OCI-LY7 (cell line): ENCODE results near the gene LRRC2. TPM values are rescaled to one million over a fixed set of nuclear protein-coding genes. Genes with fewer than 3 reads are reported as not detected.

Source experiments
- BruUV-seq: library from RNA; stranded (reverse); fragments of 400-500 nt; replicated peaks from 2 replicates; lab custom pipeline; 2021; lab: Mats Ljungman, UMichigan
- CTCF ChIA-PET: fragments of 300-600 bp; sonication (Branson Sonifier 250); formaldehyde crosslinking; loops from one replicate; lab custom pipeline; 2022; ENCODE audit warnings: antibody characterized with exemption; ENCODE audit not compliant: unreplicated experiment; lab: Charles Lee
- POLR2A ChIA-PET: fragments of 300-600 bp; sonication (Branson Sonifier 250); formaldehyde crosslinking; loops from one replicate; lab custom pipeline; 2022; ENCODE audit warnings: antibody characterized with exemption; lab: Charles Lee
- DNase-seq: peaks from one replicate; pipeline ENCODE4 v3.0.0-alpha.2; 2015; ENCODE audit warnings: low spot score
- H2AFZ ChIP-seq: fragments of 200-600 bp; sonication (generic), shearing (Covaris generic); 2 replicates; pipeline ENCODE4 v1.6.1; 2014; ENCODE audit warnings: mild to moderate bottlenecking, antibody characterized with exemption, low read length, moderate library complexity
- H3K27ac ChIP-seq: fragments of 200-600 bp; sonication (generic); 2 replicates; pipeline ENCODE4 v1.5.1; 2014; ENCODE audit warnings: mixed run types, low read depth, mild to moderate bottlenecking, moderate library complexity, low read length, inconsistent platforms; ENCODE audit not compliant: poor library complexity, severe bottlenecking
- H3K36me3 ChIP-seq: fragments of 200-600 bp; sonication (generic); 2 replicates; pipeline ENCODE4 v1.6.1; 2014; ENCODE audit warnings: mild to moderate bottlenecking, antibody characterized with exemption, low read length, moderate library complexity, mixed read lengths; ENCODE audit not compliant: insufficient read depth
- H3K4me1 ChIP-seq: fragments of 200-600 bp; sonication (generic); 2 replicates; pipeline ENCODE4 v1.5.1; 2014; ENCODE audit warnings: mild to moderate bottlenecking, low read length; ENCODE audit not compliant: insufficient read depth, poor library complexity, severe bottlenecking
- H3K4me2 ChIP-seq: fragments of 200-600 bp; sonication (generic); 2 replicates; pipeline ENCODE4 v1.6.1; 2014; ENCODE audit warnings: mild to moderate bottlenecking, low read length
- H3K4me3 ChIP-seq: fragments of 200-600 bp; sonication (generic); 2 replicates; pipeline ENCODE4 v1.5.1; 2014; ENCODE audit warnings: mild to moderate bottlenecking, low read depth, low read length; ENCODE audit not compliant: poor library complexity, severe bottlenecking
- H3K79me2 ChIP-seq: fragments of 200-600 bp; sonication (generic); 2 replicates; pipeline ENCODE4 v1.6.1; 2016; ENCODE audit warnings: low read depth, mild to moderate bottlenecking, low read length, moderate library complexity, mixed read lengths; ENCODE audit not compliant: insufficient read depth
- H3K9me2 ChIP-seq: fragments of 200-600 bp; sonication (generic); 2 replicates; pipeline ENCODE4 v1.6.1; 2016; ENCODE audit warnings: mild to moderate bottlenecking, low read length, mixed read lengths; ENCODE audit not compliant: insufficient read depth
- H3K9me3 ChIP-seq: fragments of 200-600 bp; sonication (generic); 2 replicates; pipeline ENCODE4 v1.6.1; 2014; ENCODE audit warnings: mild to moderate bottlenecking, mixed run types, low read length, mixed read lengths
- H4K20me1 ChIP-seq: fragments of 200-600 bp; sonication (generic); 2 replicates; pipeline ENCODE4 v1.6.1; 2014; ENCODE audit warnings: mild to moderate bottlenecking, antibody characterized with exemption, low read length, moderate library complexity, mixed read lengths; ENCODE audit not compliant: insufficient read depth
- CTCF ChIP-seq: fragments of 200-600 bp; sonication (generic); conservative IDR thresholded peaks from 2 replicates; pipeline ENCODE4 v1.5.1; 2014; ENCODE audit warnings: mild to moderate bottlenecking, antibody characterized with exemption, low read length, moderate library complexity, mixed read lengths
- EZH2phosphoT487 ChIP-seq: fragments of 200-600 bp; sonication (generic); IDR thresholded peaks from 2 replicates; pipeline ENCODE4 v1.6.1; 2018; ENCODE audit warnings: low read depth, borderline replicate concordance, mild to moderate bottlenecking, mixed run types, antibody characterized with exemption, low read length, moderate library complexity, mixed read lengths
- intact Hi-C: fragments of 100-400 bp; cut with micrococcal nuclease; formaldehyde crosslinking; loops from one replicate; pipeline ENCODE4 v1.10.0; 2022; ENCODE audit not compliant: unreplicated experiment
- total RNA-seq, 2 experiments: library from RNA; depleted of rRNA in 1 of 2; stranded (reverse); fragments of >200 nt in 1 of 2; shearing (Covaris generic) in 1 of 2; gene quantifications; 2 replicates each; pipeline ENCODE4 v1.2.3, GENCODE V29; 2014 to 2022

Gene LRRC2
- total RNA-seq, 2 experiments from 2014 or later, result 1.9 to 2.0 TPM

- H2AFZ ChIP-seq, result peak overlapping the region; percentile 16; the same call in 1 of the 2 replicates
- H3K4me2 ChIP-seq, result peak overlapping the region; percentile 41
- H3K79me2 ChIP-seq, result no peaks in the 10 kb centered on the region
- no peaks in the 10 kb centered on the region for H3K36me3 ChIP-seq
- H3K27ac ChIP-seq, result no peak overlapping the region
- TF ChIP-seq EZH2phosphoT487 (no peak), CTCF (no peak)
- POLR2A ChIA-PET, result interaction anchor here (0.6 to 2.3 kb wide), 4 partner anchors 36 to 59 kb away, joined by 3 to 21 read pairs (median 4); no protein-coding TSS in a partner anchor
- no peaks in the 10 kb centered on the region for H3K9me2 ChIP-seq
- peaks cover 53% of the 10 kb centered on the region for H3K4me1 ChIP-seq
- no peak for DNase-seq
- no TSS peak for BruUV-seq
- no peaks in the 10 kb centered on the region for H4K20me1 ChIP-seq
- H3K4me3 ChIP-seq, result no peak overlapping the region
- no peaks in the 10 kb centered on the region; the same call in 1 of the 2 replicates for H3K9me3 ChIP-seq
- intact Hi-C loops, result no loop called here
- CTCF ChIA-PET, result no interaction called here
Measured at GRCh38 chr3:46491089-46492070, 74.7 kb downstream of the LRRC2 start.

- H3K4me1 ChIP-seq, result peaks cover 46% of the 10 kb centered on the region
- DNase-seq, result no peak
- no peak for TF ChIP-seq EZH2phosphoT487
- TF ChIP-seq CTCF, result no peak
- no peak overlapping the region for H3K4me3 ChIP-seq
- BruUV-seq, result no TSS peak
- no peaks in the 10 kb centered on the region for H3K36me3 ChIP-seq
- CTCF ChIA-PET, result interaction anchor here (1.9 to 2.4 kb wide), 3 partner anchors 52 to 68 kb away, joined by 12 to 36 read pairs (median 16); no protein-coding TSS in a partner anchor
- no peak overlapping the region for H3K4me2 ChIP-seq
- no peaks in the 10 kb centered on the region for H3K79me2 ChIP-seq
- H3K9me3 ChIP-seq, result no peaks in the 10 kb centered on the region; the same call in 1 of the 2 replicates
- H2AFZ ChIP-seq, result peak overlapping the region; percentile 16; the same call in 1 of the 2 replicates
- intact Hi-C loops, result no loop called here
- H4K20me1 ChIP-seq, result no peaks in the 10 kb centered on the region
- POLR2A ChIA-PET, result interaction anchor here (0.6 to 2.7 kb wide), 13 partner anchors 8 to 137 kb away, joined by 4 to 21 read pairs (median 9); no protein-coding TSS in a partner anchor
- H3K9me2 ChIP-seq, result no peaks in the 10 kb centered on the region
- H3K27ac ChIP-seq, result no peak overlapping the region
Measured at GRCh38 chr3:46490338-46491084, 75.6 kb downstream of the LRRC2 start.
